GM12878 (cell line): ENCODE data around the gene CDC34. TPM values are rescaled to one million over a fixed set of nuclear protein-coding genes. Genes with fewer than 3 reads are reported as not detected.

Experiments
- CREB1 ChIP-seq: IDR thresholded peaks from 2 replicates; pipeline ENCODE4 v1.6.1; 2012; ENCODE audit warnings: low read depth, mild to moderate bottlenecking, inconsistent platforms
- EED ChIP-seq: sonication (generic); IDR thresholded peaks from 2 replicates; pipeline ENCODE4 v1.6.1; 2016; ENCODE audit warnings: antibody characterized with exemption, low read depth
- FOXK2 ChIP-seq: fragments of 450-650 bp; IDR thresholded peaks from 2 replicates; pipeline ENCODE4 v1.6.1; 2017; ENCODE audit warnings: mild to moderate bottlenecking, moderate library complexity
- HDGF ChIP-seq: fragments of 450-650 bp; IDR thresholded peaks from 2 replicates; pipeline ENCODE4 v1.6.1; 2016; ENCODE audit warnings: antibody characterized with exemption
- MYC ChIP-seq: IDR thresholded peaks from 2 replicates; pipeline ENCODE4 v1.6.1; 2011; ENCODE audit warnings: mild to moderate bottlenecking, low read length, moderate library complexity, inconsistent platforms; ENCODE audit not compliant: insufficient read depth, insufficient replicate concordance, insufficient read length, severe bottlenecking
- RAD51 ChIP-seq: fragments of 450-650 bp; IDR thresholded peaks from 2 replicates; pipeline ENCODE4 v1.6.1; 2016; ENCODE audit warnings: moderate library complexity, mild to moderate bottlenecking, inconsistent platforms
- RCOR1 ChIP-seq: conservative IDR thresholded peaks from 2 replicates; pipeline ENCODE4 v1.6.1; 2012; ENCODE audit warnings: low read depth, low read length, improper control_type of control experiment
- SMAD1 ChIP-seq: fragments of 450-650 bp; IDR thresholded peaks from 2 replicates; pipeline ENCODE4 v1.6.1; 2018; ENCODE audit warnings: mild to moderate bottlenecking, low read depth; ENCODE audit not compliant: partially characterized antibody
- SRF ChIP-seq, 2 experiments: IDR thresholded peaks; 2 replicates each; pipeline ENCODE4 v1.6.1; 2011; ENCODE audit warnings: low read depth in 2 of 2, low read length in 2 of 2, mild to moderate bottlenecking in 1 of 2, moderate library complexity in 1 of 2
- ZNF274 ChIP-seq: IDR thresholded peaks from one replicate; pipeline ENCODE4 v1.8.0; 2011; ENCODE audit not compliant: insufficient read length, insufficient read depth
- polyA plus RNA-seq, 11 experiments: library from polyadenylated mRNA; depleted of rRNA in 4 of 11; unstranded in 6 of 11; stranded (reverse) in 5 of 11; fragments of >200 nt; fragmentation: Nextera tagmentation in 4 of 11; fragmentation: Illumina TruSeq in 1 of 11; extraction: Ambion mirVana in 4 of 11; extraction: Trizol in 1 of 11; gene quantifications; 1 replicate in 1 of 11; 2 replicates in 10 of 11; pipeline versions ENCODE4 v1.2.1 to v1.2.3, GENCODE V29; 2011 to 2016; ENCODE audit warnings: inconsistent platforms in 2 of 11, missing spikeins in 2 of 11, low read depth in 1 of 11
- total RNA-seq, 4 experiments: library from RNA; depleted of rRNA in 3 of 4; stranded (reverse); fragments of >200 nt in 3 of 4; fragmentation: Illumina TruSeq in 1 of 4; extraction: Trizol in 1 of 4; gene quantifications; 2 replicates each; pipeline versions ENCODE4 v1.2.1 to v1.2.3, GENCODE V29; 2013 to 2021
- TF ChIP-seq, protein P1 (sequence below): IDR thresholded peaks from 2 replicates; pipeline ENCODE4 v1.6.1; 2012; ENCODE audit warnings: low read depth, low read length, improper control_type of control experiment
- TF ChIP-seq, protein P2 (sequence below): fragments of 450-650 bp; IDR thresholded peaks from 2 replicates; pipeline ENCODE4 v1.6.1; 2016; ENCODE audit warnings: mild to moderate bottlenecking, moderate library complexity, borderline replicate concordance
- TF ChIP-seq, protein P3 (sequence below): fragments of 450-650 bp; IDR thresholded peaks from 2 replicates; pipeline ENCODE4 v1.6.1; 2014; ENCODE audit warnings: mild to moderate bottlenecking
- TF ChIP-seq, protein P4 (sequence below): fragments of 450-650 bp; IDR thresholded peaks from 2 replicates; pipeline ENCODE4 v1.6.1; 2017; ENCODE audit warnings: mild to moderate bottlenecking, moderate library complexity
- TF ChIP-seq, protein P5 (sequence below): fragments of 450-650 bp; formaldehyde crosslinking; IDR thresholded peaks from 2 replicates; pipeline ENCODE4 v1.4.0; 2022; ENCODE audit warnings: mild to moderate bottlenecking, moderate library complexity

CDC34 gene
- total and polyA plus RNA-seq, 10 of the 15 experiments (the other 5 are each of a cell fraction or from before 2014, with no cell fraction given): 0.31 to 48.9 (median 28.5) TPM

DNA sequence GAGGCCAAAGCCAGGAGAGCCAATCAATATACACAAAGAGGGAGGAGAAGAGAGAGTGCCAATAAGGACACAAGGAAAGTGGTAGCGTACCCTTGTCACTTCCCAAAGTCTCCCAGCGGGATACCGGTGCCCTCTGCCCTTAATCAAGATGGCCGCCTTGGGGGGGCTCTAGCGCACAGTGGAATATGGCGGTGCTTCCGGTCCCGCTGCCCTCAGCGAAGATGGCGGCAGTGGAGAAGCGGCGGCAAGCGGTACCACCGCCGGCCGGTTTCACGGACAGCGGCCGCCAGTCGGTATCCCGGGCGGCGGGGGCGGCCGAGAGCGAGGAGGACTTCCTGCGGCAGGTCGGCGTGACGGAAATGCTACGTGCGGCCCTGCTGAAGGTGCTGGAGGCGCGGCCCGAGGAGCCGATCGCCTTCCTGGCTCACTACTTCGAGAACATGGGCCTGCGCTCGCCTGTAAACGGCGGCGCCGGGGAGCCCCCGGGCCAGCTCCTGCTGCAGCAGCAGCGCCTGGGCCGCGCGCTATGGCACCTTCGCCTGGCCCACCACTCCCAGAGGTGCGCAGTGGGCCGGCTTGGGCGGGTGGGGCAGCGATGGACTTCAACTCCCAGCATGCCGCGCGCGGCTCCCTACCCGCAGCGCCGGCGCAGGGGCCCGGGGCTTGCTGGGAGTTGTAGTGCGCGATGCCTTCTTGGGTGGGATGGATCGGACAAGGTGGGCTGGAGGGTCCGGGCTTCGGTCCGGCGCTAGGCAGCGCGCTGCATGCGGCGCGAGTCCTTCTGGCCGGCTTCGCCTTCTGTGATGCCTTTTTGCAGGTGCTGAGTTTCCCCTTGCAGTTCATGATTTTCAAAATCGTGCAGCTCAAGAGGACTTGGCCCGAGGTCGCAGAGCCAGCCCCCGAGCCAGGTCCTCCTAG lies 24.0 kb upstream of the CDC34 start, which contains the start of gene TPGS1 (continued):
- TF ChIP-seq, protein P1, sequence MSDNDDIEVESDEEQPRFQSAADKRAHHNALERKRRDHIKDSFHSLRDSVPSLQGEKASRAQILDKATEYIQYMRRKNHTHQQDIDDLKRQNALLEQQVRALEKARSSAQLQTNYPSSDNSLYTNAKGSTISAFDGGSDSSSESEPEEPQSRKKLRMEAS: no peak
- TF ChIP-seq, protein P2, sequence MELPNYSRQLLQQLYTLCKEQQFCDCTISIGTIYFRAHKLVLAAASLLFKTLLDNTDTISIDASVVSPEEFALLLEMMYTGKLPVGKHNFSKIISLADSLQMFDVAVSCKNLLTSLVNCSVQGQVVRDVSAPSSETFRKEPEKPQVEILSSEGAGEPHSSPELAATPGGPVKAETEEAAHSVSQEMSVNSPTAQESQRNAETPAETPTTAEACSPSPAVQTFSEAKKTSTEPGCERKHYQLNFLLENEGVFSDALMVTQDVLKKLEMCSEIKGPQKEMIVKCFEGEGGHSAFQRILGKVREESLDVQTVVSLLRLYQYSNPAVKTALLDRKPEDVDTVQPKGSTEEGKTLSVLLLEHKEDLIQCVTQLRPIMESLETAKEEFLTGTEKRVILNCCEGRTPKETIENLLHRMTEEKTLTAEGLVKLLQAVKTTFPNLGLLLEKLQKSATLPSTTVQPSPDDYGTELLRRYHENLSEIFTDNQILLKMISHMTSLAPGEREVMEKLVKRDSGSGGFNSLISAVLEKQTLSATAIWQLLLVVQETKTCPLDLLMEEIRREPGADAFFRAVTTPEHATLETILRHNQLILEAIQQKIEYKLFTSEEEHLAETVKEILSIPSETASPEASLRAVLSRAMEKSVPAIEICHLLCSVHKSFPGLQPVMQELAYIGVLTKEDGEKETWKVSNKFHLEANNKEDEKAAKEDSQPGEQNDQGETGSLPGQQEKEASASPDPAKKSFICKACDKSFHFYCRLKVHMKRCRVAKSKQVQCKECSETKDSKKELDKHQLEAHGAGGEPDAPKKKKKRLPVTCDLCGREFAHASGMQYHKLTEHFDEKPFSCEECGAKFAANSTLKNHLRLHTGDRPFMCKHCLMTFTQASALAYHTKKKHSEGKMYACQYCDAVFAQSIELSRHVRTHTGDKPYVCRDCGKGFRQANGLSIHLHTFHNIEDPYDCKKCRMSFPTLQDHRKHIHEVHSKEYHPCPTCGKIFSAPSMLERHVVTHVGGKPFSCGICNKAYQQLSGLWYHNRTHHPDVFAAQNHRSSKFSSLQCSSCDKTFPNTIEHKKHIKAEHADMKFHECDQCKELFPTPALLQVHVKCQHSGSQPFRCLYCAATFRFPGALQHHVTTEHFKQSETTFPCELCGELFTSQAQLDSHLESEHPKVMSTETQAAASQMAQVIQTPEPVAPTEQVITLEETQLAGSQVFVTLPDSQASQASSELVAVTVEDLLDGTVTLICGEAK: peak; percentile 97
- TF ChIP-seq, protein P3, sequence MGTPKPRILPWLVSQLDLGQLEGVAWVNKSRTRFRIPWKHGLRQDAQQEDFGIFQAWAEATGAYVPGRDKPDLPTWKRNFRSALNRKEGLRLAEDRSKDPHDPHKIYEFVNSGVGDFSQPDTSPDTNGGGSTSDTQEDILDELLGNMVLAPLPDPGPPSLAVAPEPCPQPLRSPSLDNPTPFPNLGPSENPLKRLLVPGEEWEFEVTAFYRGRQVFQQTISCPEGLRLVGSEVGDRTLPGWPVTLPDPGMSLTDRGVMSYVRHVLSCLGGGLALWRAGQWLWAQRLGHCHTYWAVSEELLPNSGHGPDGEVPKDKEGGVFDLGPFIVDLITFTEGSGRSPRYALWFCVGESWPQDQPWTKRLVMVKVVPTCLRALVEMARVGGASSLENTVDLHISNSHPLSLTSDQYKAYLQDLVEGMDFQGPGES: 0 out of 2 replicates have a peak, but pooled peaks have one; percentile 43
- TF ChIP-seq HDGF (peak; percentile 31; the same call in 1 of the 2 replicates), RAD51 (peak; percentile 75), MYC (no peak), SRF (IDR thresholded peaks at IDR 0.05; ENCODE audit: low read depth in 2 of 2, low read length in 2 of 2) (peak; percentile 51 to 75; a peak in 3 of 4 replicates), CREB1 (peak; percentile 79), ZNF274 (no peak), EED (0 out of 2 replicates have a peak, but pooled peaks have one; percentile 21), FOXK2 (no peak), SMAD1 (peak; percentile 81), RCOR1 (0 out of 2 replicates have a peak, but pooled peaks have one; percentile 29)
- TF ChIP-seq, protein P4, sequence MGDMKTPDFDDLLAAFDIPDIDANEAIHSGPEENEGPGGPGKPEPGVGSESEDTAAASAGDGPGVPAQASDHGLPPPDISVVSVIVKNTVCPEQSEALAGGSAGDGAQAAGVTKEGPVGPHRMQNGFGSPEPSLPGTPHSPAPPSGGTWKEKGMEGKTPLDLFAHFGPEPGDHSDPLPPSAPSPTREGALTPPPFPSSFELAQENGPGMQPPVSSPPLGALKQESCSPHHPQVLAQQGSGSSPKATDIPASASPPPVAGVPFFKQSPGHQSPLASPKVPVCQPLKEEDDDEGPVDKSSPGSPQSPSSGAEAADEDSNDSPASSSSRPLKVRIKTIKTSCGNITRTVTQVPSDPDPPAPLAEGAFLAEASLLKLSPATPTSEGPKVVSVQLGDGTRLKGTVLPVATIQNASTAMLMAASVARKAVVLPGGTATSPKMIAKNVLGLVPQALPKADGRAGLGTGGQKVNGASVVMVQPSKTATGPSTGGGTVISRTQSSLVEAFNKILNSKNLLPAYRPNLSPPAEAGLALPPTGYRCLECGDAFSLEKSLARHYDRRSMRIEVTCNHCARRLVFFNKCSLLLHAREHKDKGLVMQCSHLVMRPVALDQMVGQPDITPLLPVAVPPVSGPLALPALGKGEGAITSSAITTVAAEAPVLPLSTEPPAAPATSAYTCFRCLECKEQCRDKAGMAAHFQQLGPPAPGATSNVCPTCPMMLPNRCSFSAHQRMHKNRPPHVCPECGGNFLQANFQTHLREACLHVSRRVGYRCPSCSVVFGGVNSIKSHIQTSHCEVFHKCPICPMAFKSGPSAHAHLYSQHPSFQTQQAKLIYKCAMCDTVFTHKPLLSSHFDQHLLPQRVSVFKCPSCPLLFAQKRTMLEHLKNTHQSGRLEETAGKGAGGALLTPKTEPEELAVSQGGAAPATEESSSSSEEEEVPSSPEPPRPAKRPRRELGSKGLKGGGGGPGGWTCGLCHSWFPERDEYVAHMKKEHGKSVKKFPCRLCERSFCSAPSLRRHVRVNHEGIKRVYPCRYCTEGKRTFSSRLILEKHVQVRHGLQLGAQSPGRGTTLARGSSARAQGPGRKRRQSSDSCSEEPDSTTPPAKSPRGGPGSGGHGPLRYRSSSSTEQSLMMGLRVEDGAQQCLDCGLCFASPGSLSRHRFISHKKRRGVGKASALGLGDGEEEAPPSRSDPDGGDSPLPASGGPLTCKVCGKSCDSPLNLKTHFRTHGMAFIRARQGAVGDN: no peak
- TF ChIP-seq, protein P5, sequence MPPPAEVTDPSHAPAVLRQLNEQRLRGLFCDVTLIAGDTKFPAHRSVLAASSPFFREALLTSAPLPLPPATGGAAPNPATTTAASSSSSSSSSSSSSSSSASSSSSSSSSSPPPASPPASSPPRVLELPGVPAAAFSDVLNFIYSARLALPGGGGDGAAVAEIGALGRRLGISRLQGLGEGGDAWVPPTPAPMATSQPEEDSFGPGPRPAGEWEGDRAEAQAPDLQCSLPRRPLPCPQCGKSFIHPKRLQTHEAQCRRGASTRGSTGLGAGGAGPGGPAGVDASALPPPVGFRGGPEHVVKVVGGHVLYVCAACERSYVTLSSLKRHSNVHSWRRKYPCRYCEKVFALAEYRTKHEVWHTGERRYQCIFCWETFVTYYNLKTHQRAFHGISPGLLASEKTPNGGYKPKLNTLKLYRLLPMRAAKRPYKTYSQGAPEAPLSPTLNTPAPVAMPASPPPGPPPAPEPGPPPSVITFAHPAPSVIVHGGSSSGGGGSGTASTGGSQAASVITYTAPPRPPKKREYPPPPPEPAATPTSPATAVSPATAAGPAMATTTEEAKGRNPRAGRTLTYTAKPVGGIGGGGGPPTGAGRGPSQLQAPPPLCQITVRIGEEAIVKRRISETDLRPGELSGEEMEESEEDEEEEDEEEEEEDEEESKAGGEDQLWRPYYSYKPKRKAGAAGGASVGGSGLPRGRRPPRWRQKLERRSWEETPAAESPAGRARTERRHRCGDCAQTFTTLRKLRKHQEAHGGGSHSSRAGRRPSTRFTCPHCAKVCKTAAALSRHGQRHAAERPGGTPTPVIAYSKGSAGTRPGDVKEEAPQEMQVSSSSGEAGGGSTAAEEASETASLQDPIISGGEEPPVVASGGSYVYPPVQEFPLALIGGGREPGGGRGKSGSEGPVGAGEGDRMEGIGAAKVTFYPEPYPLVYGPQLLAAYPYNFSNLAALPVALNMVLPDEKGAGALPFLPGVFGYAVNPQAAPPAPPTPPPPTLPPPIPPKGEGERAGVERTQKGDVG (CRISPR knock-in tag): no peak
